HL-60 (cell line): Measurements from ENCODE around the gene TCTN1.

Experiments
- DNase-seq, 2 experiments: peaks; one replicate each; pipeline ENCODE4 v3.0.0-alpha.2; 2010 to 2020; ENCODE audit warnings: low read depth in 1 of 2, low spot score in 1 of 2
- H3K27ac ChIP-seq: fragments of 250-450 bp; sonication (Bioruptor Pico); replicated peaks from 2 replicates; pipeline ENCODE4 v1.5.1; 2020; ENCODE audit warnings: mild to moderate bottlenecking, moderate library complexity
- H3K27me3 ChIP-seq: fragments of 250-450 bp; sonication (Bioruptor Pico); 2 replicates; pipeline ENCODE4 v1.5.1; 2021; ENCODE audit warnings: mild to moderate bottlenecking, moderate library complexity; ENCODE audit not compliant: insufficient read depth, poor library complexity, severe bottlenecking
- H3K4me3 ChIP-seq: replicated peaks from 2 replicates; pipeline ENCODE4 v1.5.1; 2011; ENCODE audit warnings: mild to moderate bottlenecking, control low read depth, low read length; ENCODE audit not compliant: insufficient read depth
- GABPA ChIP-seq: IDR thresholded peaks from 2 replicates; pipeline ENCODE4 v1.6.1; 2012; ENCODE audit warnings: low read depth
- POLR2AphosphoS5 ChIP-seq: IDR thresholded peaks from 2 replicates; pipeline ENCODE4 v1.6.1; 2012; ENCODE audit warnings: low read depth
- SPI1 ChIP-seq: IDR thresholded peaks from 2 replicates; pipeline ENCODE4 v1.6.1; 2012; ENCODE audit warnings: low read depth, mild to moderate bottlenecking, borderline replicate concordance
- TF ChIP-seq, protein P1 (sequence below): IDR thresholded peaks from one replicate; pipeline ENCODE4 v1.5.1; 2011; ENCODE audit warnings: low read length, control low read depth, inconsistent platforms; ENCODE audit not compliant: insufficient read depth
- TF ChIP-seq, protein P2 (sequence below): IDR thresholded peaks from 2 replicates; pipeline ENCODE4 v1.6.1; 2012; ENCODE audit warnings: low read depth; ENCODE audit not compliant: insufficient replicate concordance

TCTN1 gene

DNA sequence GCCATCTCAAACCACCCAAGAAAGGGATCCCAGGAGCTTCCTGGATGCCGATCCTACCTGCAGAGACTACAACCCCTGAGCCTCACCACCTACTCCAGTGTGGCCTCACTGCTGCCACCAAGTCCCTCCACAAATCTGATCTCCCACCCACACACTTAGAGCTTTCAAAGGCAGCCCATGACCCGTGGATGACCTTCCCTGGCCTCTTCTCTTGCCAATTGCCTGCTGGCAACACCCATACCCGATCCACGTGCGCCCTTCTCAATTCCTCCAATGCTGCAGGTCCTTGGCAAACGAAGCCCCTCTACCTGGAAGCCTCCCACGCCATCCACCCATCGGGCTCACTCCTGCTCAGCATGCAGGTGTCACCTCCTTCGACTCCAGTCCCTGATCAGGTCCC lies 44.3 kb downstream of the TCTN1 start:
- H3K4me3 ChIP-seq: no peak overlapping the region
- no peak for DNase-seq
- H3K27me3 ChIP-seq: no peaks in the 10 kb centered on the region
- no peak overlapping the region for H3K27ac ChIP-seq
- TF ChIP-seq GABPA: no peak
- TF ChIP-seq, protein P1, sequence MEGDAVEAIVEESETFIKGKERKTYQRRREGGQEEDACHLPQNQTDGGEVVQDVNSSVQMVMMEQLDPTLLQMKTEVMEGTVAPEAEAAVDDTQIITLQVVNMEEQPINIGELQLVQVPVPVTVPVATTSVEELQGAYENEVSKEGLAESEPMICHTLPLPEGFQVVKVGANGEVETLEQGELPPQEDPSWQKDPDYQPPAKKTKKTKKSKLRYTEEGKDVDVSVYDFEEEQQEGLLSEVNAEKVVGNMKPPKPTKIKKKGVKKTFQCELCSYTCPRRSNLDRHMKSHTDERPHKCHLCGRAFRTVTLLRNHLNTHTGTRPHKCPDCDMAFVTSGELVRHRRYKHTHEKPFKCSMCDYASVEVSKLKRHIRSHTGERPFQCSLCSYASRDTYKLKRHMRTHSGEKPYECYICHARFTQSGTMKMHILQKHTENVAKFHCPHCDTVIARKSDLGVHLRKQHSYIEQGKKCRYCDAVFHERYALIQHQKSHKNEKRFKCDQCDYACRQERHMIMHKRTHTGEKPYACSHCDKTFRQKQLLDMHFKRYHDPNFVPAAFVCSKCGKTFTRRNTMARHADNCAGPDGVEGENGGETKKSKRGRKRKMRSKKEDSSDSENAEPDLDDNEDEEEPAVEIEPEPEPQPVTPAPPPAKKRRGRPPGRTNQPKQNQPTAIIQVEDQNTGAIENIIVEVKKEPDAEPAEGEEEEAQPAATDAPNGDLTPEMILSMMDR: no peak
- TF ChIP-seq SPI1: no peak
- no peak for TF ChIP-seq POLR2AphosphoS5
- TF ChIP-seq, protein P2, sequence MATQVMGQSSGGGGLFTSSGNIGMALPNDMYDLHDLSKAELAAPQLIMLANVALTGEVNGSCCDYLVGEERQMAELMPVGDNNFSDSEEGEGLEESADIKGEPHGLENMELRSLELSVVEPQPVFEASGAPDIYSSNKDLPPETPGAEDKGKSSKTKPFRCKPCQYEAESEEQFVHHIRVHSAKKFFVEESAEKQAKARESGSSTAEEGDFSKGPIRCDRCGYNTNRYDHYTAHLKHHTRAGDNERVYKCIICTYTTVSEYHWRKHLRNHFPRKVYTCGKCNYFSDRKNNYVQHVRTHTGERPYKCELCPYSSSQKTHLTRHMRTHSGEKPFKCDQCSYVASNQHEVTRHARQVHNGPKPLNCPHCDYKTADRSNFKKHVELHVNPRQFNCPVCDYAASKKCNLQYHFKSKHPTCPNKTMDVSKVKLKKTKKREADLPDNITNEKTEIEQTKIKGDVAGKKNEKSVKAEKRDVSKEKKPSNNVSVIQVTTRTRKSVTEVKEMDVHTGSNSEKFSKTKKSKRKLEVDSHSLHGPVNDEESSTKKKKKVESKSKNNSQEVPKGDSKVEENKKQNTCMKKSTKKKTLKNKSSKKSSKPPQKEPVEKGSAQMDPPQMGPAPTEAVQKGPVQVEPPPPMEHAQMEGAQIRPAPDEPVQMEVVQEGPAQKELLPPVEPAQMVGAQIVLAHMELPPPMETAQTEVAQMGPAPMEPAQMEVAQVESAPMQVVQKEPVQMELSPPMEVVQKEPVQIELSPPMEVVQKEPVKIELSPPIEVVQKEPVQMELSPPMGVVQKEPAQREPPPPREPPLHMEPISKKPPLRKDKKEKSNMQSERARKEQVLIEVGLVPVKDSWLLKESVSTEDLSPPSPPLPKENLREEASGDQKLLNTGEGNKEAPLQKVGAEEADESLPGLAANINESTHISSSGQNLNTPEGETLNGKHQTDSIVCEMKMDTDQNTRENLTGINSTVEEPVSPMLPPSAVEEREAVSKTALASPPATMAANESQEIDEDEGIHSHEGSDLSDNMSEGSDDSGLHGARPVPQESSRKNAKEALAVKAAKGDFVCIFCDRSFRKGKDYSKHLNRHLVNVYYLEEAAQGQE: no peak

DNA sequence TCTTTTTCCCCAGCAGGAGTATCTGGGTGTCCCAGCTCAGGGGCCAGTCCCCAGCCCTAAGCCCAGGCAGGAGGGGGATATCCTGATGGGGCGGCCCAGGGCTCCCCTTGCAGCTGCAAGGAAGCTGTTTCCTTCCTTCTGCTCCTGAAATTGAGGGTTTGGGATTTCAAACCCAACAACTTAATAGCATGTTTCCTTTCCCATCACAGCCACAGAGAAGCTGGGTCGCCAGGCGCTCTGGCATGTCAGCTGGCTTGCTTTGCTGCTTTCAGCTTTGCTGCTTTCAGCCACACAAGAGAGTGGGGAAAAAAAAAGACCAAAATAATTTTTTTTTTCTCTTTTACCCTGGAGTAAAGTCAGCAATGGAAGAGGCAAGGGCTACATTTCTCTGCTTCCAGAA lies 44.9 kb downstream of the TCTN1 start:
- no peaks in the 10 kb centered on the region for H3K27me3 ChIP-seq
- TF ChIP-seq POLR2AphosphoS5 (no peak), GABPA (no peak), SPI1 (no peak)
- TF ChIP-seq, protein P1: no peak
- TF ChIP-seq, protein P2: no peak

DNA sequence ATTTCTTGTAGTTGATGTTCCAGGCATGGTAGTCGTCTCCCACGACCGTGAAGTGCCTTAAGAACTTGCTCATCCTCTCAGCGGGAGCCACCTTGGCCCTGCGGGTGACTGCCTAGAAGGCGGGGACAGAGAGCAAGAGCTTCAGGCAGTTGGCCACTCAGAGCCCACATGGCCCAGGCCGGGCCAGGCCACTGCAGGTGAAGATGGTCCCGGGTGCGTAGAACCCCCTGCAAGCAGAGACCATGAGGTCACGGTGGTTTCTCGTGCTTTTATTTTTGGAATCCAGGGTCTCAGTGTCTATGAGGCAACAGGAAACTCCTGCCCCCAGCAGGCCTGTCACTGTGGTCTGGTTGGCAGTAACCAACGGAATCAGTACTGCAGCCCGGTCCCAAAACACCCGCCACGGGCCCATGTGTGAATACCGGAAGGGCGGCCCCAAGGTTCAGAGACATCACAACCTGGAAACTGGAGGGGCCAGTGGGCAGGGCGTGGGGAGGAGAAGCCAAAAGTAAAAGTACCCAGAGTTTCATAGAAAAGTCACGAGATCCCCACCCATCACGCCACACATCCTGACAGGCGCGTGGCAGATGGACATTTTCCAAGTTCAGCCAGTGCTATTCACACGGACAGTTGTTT lies 47.5 kb downstream of the TCTN1 start:
- peak in 1 of 2 experiments; percentile 49 for DNase-seq
- no peak overlapping the region for H3K4me3 ChIP-seq
- TF ChIP-seq SPI1: no peak
- TF ChIP-seq, protein P2: no peak
- TF ChIP-seq, protein P1: no peak
- TF ChIP-seq POLR2AphosphoS5: no peak
- no peak for TF ChIP-seq GABPA
- H3K27ac ChIP-seq: no peak overlapping the region
- H3K27me3 ChIP-seq: no peaks in the 10 kb centered on the region

More for the DNA sequence above, 44.9 kb downstream of the TCTN1 start:
- no peak overlapping the region for H3K27ac ChIP-seq
- no peak for DNase-seq
- H3K4me3 ChIP-seq: no peak overlapping the region
